HL-60 (cell line): ENCODE data around the gene MFSD8.
"Not testable (repeated sequence)": the region's sequence is repeated elsewhere in the genome, so short reads cannot be mapped to it uniquely, and the experiment has no call there.

Source experiments
- DNase-seq, 2 experiments: peaks; one replicate each; pipeline ENCODE4 v3.0.0-alpha.2; 2010 to 2020; ENCODE audit warnings: low read depth in 1 of 2, low spot score in 1 of 2
- H3K27ac ChIP-seq: fragments of 250-450 bp; sonication (Bioruptor Pico); replicated peaks from 2 replicates; pipeline ENCODE4 v1.5.1; 2020; ENCODE audit warnings: mild to moderate bottlenecking, moderate library complexity
- H3K27me3 ChIP-seq: fragments of 250-450 bp; sonication (Bioruptor Pico); 2 replicates; pipeline ENCODE4 v1.5.1; 2021; ENCODE audit warnings: mild to moderate bottlenecking, moderate library complexity; ENCODE audit not compliant: insufficient read depth, poor library complexity, severe bottlenecking
- H3K4me3 ChIP-seq: replicated peaks from 2 replicates; pipeline ENCODE4 v1.5.1; 2011; ENCODE audit warnings: mild to moderate bottlenecking, control low read depth, low read length; ENCODE audit not compliant: insufficient read depth
- CTCF ChIP-seq: IDR thresholded peaks from one replicate; pipeline ENCODE4 v1.5.1; 2011; ENCODE audit warnings: low read length, control low read depth, inconsistent platforms; ENCODE audit not compliant: insufficient read depth
- GABPA ChIP-seq: IDR thresholded peaks from 2 replicates; pipeline ENCODE4 v1.6.1; 2012; ENCODE audit warnings: low read depth
- POLR2AphosphoS5 ChIP-seq: IDR thresholded peaks from 2 replicates; pipeline ENCODE4 v1.6.1; 2012; ENCODE audit warnings: low read depth
- REST ChIP-seq: IDR thresholded peaks from 2 replicates; pipeline ENCODE4 v1.6.1; 2012; ENCODE audit warnings: low read depth; ENCODE audit not compliant: insufficient replicate concordance
- SPI1 ChIP-seq: IDR thresholded peaks from 2 replicates; pipeline ENCODE4 v1.6.1; 2012; ENCODE audit warnings: low read depth, mild to moderate bottlenecking, borderline replicate concordance

MFSD8 gene

GRCh38 chr4:127985989-127986388, 21.0 kb upstream of the MFSD8 start:
- H3K27me3 ChIP-seq = no peaks in the 10 kb centered on the region
- TF ChIP-seq POLR2AphosphoS5 = no peak
- no peak for TF ChIP-seq CTCF
- TF ChIP-seq GABPA = no peak
- TF ChIP-seq SPI1 = no peak
- no peak for TF ChIP-seq REST
- no peak for DNase-seq
- H3K27ac ChIP-seq = no peak overlapping the region
- H3K4me3 ChIP-seq = no peak overlapping the region

- no peak for DNase-seq
- no peaks in the 10 kb centered on the region for H3K27me3 ChIP-seq
- H3K4me3 ChIP-seq = no peak overlapping the region
- H3K27ac ChIP-seq = no peak overlapping the region
- no peak for TF ChIP-seq REST
- no peak for TF ChIP-seq POLR2AphosphoS5
- TF ChIP-seq SPI1 = no peak
- no peak for TF ChIP-seq GABPA
- no peak for TF ChIP-seq CTCF
Measured at GRCh38 chr4:127982445-127982844, 17.5 kb upstream of the MFSD8 start.

DNA sequence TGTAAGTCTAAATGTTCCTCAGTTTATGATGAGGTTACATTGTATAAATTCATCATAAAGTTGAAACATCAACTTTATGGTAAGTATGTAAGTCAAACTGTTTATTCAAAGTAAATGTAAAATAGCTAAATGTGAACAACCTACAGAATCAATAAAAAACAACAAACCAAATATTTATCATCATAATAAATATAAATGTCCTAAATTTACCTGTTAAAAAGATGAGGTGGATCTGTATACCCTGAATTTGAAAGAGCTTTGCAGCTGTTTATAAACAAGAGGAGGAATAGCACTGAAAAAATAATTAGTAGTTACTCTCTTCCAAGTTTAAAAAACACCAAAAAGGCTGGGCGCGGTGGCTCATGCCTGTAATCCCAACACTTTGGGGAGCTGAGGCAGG, 14.0 kb upstream of the MFSD8 start:
- no peak for TF ChIP-seq CTCF
- H3K27me3 ChIP-seq = no peaks in the 10 kb centered on the region
- DNase-seq = no peak
- H3K27ac ChIP-seq = no peak overlapping the region
- no peak overlapping the region for H3K4me3 ChIP-seq

- TF ChIP-seq REST = no peak
- Histone ChIP-seq H3K4me3 (no peak overlapping the region), H3K27ac (no peak overlapping the region), H3K27me3 (no peaks in the 10 kb centered on the region)
- no peak for DNase-seq
Measured at GRCh38 chr4:127975121-127975770, 10.3 kb upstream of the MFSD8 start.

DNA sequence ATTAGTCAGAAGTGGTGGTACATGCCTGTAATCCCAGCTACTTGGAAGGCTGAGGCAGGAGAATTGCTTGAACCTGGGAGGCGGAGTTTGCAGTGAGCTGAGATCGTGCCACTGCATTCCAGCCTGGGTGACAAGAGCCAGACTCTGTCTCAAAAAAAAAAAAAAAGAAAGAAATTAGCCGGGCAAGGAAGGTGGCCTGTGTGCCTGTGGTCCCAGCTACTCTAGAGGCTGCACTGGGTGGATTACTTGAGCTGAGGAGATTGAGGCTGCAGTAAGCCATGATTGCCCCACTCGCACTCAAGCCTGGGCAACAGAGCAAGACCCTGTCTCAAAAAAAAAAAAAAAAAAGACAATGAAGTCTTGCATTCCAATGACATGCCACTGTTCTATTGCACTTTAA, 6.0 kb upstream of the MFSD8 start:
- H3K4me3 ChIP-seq, H3K27me3 ChIP-seq, H3K27ac ChIP-seq, DNase-seq: not testable (repeated sequence)
